Stimulated activated CD4-positive, alpha-beta T cell treated with anti-CD3 and anti-CD28 coated beads, Interleukin-12 subunit alpha, Interleukin-12 subunit beta, amount 100 ng/mL, for 48 hours (primary cell): ENCODE measurements around the gene HHAT.

Experiments used
- DNase-seq, 3 donors: peaks; one replicate each; pipeline ENCODE4 v3.0.0-alpha.2; 2020; ENCODE audit warnings: low read depth in 2 of 3, low spot score in 1 of 3

Gene HHAT

DNA sequence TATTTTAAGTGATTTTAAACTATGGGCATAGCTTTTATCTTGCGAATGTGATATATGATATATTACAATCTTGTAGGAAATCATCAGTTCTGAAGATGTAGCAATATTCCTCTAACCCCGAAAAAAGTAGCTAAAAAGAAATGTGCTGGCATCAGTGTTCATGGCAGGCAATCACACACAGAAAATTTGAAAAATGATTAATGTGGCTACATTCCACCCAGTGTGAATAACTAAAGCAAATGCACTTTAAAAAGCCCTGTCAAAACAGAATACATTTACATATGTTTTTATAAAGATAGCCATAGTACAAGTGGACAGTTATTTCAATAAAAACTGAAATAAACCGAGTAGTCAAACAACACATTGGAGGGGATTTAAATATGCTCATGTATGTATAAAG lies 260.2 kb downstream of the HHAT start:
- no peak for DNase-seq

DNA sequence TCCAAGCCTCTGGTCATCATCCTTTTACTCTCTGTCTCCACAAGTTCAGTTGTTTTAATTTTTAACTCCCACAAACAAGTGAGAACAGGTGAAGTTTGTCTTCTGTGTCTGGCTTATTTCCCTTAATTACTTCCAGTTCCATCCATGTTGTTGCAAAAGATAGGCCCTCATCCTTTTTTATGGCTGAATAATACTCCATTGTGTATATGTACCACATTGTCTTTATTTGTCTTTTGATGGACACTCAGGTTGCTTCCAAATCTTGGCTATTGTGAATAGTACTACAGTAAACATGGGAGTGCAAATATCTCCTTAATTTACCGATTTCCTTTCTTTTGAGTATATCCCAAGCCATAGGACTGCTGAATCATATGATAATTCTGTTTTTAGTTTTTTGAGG lies 262.5 kb downstream of the HHAT start:
- DNase-seq: no peak

DNA sequence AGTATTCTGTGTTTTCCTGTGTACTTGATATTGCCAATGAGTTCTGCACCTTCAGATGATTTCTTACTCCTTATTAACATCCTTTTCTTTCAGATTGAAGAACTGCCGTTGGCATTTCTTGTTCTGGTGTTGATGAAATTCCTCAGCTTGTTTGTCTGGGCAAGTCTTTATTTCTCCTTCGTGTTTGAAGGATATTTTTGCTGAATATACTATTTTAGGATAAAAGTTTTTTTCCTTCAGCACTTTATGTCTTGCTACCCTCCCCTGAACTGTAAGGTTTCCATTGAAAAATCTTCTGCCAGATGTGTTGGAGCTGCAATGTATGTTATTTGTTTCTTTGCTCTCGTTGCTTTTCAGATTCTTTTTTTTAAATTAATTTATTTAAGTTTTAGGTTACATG lies 265.9 kb downstream of the HHAT start:
- DNase-seq: no peak

DNA sequence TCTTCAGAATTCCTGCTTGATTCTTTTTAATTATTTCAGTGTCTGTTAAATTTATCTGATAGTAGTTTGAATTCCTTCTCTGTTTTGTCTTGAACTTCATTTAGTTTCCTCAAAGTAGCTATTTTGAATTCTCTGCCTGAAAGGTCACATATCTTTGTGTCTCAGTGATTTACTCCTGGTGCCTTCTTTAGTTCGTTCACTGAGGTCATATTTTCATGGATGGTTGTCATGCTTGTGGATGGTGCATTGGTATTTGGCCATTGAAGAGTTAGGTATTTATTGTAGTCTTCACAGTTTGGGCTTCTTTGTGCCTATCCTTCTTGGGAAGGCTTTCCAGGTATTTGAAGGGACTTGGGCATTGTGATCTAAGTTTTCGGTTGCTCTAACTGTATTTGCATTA lies 267.9 kb downstream of the HHAT start:
- DNase-seq: no peak

DNA sequence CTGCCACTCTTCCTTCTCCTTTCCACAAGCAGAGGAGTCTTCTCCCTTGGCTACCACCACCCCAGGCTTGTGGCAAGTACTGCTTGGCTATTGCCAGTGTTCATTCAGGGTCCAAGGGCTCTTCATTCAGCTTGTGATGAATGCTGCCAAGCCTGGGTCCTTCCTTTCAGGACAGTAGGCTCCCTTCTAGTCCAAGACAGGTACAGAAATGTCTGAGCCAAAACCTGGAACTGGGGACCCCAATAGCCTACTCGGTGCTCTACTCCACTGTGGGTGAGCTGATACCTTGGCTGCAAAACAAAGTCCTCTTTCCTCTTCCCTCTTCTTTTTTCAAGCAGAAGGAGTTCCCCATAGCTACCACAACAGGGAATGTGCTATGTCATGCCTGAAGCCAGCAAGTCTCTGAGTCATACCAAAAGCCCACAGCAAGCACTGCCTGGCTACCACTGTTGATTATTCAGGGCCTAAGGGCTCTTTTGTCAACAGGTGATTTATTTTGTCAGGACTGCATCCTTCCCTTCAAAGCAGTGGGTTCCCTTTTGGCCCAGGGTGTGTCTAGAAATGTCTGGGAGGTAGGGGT lies 268.9 kb downstream of the HHAT start:
- no peak for DNase-seq

DNA sequence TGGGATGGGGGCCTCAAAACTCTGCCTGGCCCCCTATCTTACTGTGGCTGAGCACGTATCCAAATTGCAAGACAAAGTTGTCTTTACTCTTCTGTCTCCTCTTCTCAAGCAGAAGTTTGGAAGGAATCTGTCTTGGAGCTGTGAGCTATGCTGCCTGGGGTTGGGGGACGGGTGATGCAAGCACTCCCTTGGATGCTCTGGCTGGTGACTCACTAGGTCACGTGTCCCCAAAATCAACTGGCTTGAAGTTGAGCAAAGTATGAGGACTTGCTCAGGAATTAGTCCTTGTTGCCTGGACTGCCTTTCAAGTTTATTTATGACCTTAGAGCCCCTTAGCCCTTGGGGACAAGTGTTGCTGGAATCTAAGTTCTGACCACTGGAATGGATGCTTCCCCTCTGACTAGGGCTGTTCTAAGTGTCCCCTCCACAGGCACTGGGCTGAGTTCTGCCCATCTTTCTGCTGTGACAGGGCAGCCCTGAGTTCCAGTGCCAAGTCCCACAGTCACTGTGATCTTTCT lies 269.5 kb downstream of the HHAT start:
- DNase-seq: no peak

DNA sequence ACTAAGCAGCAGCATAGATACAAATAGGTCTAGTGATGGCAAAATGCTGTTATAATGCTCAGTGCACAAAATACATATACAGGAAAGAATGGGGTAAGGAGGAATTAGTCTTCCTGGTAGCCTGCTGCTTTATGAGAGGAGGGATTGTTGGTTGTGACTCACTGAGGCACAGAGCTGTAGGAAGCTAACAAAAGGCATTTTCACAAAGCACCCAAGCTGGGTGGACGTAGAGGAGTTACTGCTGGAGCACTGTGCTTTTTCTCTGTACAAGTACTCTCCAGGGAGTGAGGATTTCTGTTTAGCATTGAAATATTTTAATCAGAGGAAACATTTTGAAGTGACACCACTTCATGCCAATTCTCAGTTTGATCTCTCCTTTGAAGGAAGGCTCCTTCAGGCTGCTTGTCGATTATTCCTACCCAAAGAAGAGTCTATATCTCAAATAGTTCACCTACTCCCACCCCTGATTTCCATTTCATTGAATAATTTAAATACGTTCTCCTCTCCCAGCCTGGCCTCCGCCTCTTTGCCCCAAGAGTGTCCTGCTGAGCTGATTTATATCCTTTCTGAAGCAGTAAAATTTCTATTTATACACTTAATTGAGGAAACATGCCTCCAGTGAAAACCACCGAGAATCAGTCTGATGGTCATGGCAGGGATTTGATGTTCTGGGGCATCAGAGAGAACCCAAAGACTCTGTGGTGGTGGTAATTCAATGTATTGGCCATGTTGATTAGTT lies 271.9 kb downstream of the HHAT start:
- DNase-seq: no peak

DNA sequence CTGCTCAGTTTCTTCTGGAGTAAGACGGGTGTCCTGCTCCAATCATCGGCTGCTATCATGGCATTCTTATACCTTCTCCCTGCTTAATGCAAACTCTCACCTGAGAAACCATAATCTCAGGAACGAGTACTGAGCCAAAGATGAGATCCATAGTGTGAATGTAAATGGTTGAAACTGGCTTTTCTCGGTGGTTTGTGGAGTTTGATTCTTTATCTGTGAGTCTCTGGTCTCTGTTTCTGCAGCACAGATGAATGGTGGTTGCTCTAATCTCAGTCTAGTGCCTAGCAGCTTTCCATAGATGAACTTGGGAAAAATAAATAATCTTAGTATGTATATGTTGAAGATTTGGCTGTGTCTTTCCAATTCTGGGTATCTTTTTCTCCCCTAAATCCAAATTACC lies 274.4 kb downstream of the HHAT start:
- DNase-seq: no peak

DNA sequence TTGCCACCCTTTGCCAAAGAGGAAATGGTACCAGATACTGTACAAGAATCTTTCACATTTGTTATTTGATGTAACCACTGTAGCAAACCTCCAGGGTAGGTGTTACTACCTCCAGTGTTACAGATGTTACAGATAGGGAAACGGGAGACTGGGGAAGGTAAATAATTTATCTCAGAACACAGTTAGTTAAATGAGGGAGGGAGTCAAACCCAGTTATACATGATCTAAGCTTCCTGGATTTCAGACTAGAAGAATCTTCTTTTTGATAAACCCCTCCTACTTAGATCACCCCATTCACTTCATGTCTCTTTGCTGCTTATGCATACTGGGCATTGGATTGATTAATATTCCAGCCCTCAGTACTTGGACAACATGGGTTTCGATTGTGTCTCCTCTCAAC lies 276.4 kb downstream of the HHAT start:
- DNase-seq: no peak

DNA sequence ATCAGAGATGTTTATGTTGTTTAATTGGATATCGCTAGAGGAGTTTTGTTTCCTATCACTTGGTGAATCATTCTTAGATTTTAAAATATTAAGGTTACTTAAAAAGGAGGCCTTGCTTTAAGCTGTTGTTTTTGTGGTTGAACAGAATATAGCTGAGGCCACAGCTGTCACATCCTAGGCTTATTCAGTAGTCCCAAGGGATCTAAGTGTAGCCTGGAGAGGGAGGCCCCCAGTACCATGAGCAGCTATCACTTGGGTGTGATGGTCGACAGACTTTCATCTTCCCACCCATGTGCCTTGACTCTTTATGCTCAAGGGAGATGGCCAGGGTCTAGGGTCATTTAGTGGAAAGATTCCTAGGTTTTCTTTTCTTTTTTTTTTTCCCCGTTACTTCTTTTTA lies 278.7 kb downstream of the HHAT start:
- no peak for DNase-seq

DNA sequence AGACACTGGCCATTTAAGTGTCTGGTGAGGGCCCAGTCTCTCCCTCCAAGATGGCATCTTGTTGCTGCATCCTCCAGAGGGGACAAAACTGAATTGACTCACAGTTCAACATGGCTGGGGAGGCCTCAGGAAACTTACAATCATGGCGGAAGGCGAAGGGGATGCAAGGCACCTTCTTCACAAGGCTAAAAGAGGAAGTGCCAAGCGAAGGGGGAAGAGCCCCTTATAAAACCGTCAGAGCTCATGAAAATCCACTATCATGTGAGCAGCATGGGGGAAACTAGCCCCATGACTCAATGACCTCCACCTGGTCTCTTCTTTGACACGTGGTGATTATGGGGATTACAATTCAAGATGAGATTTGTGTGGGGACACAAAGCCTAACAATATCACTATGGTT lies 280.1 kb downstream of the HHAT start:
- DNase-seq: no peak

DNA sequence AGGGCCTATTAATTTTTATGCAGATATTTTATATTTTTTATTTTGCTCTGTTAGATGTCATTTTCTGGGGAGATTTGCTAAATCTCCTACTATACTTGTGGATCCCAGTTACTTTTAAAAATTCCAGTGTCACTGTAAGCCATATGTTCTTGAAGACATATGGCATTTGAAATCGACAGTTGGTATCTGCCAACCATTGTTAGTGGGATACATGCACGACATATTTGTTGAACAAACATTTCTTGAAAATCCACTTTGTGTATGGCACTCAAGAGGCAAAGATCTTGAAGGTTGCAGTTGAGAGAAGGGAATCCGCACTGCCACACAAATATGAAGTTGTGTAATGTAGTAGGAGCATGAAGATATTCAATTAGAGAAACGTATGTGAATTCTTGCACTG lies 287.7 kb downstream of the HHAT start:
- DNase-seq: no peak

DNA sequence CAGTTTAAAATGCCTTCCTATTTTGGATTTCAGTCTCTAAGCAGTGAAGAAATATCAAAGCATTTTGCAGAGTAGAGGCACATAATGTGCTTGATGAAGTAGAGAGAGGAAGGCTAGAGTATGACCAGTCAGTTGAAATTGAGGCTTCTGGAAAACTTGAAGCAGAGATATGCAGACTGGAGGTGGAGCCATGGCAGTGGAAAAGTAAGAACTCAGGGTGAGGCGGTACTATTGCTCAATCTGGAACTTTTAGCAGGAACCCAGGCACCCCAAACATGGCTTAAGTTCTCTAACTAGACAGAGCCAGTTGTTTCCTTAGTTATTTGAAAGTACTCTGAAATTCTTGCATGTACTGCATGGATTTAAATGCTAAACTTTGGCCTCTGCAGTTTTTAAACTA lies 288.6 kb downstream of the HHAT start:
- no peak for DNase-seq

DNA sequence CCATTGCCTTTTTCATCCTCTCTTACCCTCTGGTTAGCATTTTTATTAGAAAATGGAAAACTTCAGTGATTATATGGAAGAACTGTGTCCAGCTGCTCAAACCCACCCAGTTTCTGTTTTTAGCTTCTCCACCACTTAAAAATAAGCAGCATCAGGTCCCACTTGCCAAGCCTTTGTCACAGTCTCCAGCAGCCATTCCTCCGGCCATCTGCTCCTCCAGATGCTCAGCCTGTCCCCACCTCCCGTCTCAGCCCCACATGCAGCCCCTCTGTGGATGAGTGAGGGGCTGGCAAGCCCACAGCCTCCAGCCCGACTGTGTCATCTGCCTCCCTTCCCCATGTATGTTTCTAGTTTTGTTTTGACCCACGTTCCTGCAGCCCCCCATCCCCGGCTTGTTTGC lies 289.7 kb downstream of the HHAT start:
- no peak for DNase-seq

DNA sequence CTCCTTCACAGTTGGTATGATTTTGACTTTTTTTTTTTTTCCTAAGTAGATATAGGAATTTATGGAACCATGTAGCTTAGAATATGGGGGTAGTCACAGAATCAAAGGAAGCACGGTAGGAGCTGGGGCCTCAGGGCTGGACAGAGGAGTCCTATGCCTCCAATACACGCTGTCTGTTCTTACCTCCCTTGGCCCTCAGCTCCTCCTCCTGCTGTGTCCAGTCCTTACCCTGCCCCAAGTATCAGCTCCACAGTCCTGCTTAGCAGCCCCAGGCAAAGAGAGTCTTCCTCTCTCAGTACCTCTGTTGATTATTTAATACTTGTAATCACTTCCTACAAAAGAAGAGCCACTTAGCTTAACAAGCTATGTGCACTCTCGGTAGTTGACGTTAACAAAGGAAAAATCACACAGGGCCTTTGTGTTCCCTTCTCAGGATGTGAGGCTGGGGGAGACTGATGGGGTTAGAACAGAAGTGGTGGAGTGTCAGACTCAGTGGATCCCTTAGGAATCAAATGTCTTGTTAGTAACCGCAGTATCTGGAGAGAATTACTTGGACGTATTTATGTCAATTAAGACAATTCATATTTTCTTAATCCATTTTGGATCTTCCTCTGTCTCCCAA lies 292.3 kb downstream of the HHAT start:
- DNase-seq: no peak

DNA sequence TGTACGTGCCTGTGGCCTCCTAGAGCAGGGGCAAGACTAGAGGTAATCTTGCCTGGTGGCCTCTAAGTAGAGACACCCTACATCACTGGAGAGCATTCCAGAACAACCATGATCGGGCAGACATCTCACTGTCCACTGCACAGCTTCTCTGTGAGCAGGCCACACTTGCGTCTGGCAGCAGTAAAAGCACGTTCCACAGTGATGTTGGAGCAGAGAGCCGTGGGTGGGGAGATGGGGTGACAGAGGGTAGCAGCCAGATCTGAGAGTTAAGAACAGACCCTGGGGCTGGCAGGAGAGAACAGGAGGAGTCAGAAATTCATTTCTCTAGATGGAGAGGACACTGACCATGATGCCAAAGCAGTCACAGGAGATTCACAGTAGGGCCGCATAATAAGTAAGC lies 293.0 kb downstream of the HHAT start:
- no peak for DNase-seq

DNA sequence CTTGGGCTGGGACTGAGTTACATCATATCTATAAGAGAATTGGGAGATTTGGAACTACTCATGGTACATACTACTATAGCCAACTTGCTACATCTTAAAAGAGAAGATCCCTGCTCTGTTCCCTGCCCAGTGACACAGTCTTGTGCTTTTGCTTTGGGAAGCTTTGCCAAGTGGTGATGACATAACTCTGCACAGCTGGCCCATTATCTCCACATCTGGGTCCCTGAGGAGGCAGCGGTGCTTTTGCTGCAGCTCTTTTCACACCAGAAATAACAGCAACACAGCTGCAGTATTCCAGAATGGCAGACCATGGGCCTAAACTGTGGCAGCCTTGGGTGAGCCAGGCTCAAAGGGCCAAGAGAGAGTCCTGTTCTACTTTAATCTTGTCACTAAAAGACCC lies 296.0 kb downstream of the HHAT start:
- DNase-seq: no peak

DNA sequence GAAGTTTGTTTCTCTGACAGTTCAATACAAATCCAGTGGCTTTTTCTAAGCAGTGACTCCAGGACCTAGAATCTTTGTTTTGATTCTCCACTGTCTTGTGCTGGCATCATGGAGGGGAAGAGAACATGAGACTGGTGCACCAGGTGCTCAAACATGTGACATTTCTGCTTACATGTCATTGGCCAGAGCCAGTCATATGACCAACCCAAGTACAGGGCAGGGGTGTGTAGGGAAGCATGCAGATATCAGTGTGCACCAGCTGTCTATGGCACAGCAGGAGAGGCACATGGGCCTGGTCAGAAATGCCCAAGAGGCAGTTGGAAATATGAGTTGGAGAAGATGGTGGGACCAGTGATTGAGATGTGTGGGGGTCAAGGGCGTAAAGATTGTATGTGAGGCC lies 297.0 kb downstream of the HHAT start:
- DNase-seq: no peak

DNA sequence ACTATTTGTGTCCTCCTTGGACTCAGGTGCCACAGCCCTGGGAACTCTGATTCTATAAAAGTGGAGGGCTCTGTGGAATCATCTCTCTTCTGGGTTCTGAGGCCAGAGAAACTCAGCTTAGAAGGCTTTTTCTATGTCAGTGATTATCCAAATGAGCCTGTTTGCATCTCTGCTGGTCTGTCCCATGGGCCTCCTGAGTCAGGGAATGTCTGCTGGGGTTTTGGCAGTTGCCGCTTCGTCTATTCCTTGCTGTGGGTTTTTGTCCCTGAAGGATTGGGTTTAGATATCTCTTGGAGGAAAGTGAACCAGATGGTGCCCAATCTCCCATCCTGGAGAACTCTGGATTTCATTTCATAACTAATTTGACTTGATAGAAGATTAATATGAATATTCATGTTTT lies 297.6 kb downstream of the HHAT start:
- no peak for DNase-seq

DNA sequence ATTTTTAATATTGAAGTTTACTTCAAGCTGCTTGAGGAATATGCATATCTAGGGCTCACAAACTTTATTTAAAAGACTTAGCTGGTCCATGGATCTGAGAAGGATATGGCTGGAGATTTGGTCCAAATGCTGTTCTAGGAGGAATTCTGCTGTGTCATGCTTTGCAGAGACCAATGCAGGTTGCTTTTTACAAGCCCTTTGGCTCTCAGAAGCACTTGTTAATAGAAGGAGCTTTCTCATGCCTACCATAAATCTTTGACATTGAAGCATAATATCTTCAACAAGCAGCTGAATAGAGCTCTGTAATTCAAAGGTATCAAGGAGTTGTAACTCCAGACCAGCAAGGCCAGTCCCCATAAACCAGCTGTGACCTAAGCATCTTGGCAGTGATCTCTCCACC lies 299.1 kb downstream of the HHAT start:
- DNase-seq: no peak

DNA sequence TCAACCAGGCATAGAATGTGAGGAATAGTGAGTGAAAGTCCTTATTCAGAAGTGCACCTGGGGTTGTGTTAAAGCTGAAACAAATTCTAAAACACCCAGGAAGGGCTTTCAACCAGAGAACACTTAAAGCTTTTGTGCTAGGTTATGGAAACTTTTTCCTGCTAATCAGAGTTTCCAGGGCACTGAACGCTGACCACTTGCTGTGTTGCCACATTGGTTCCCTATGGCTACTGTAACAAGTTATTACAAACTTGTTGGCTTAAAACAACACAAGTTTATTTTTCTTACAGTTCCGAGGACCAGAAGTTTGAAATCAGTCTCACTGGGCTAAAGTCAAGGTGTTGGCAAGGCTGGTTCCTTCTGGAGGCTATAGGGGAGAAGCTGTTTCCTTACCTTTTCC lies 300.6 kb downstream of the HHAT start:
- no peak for DNase-seq

DNA sequence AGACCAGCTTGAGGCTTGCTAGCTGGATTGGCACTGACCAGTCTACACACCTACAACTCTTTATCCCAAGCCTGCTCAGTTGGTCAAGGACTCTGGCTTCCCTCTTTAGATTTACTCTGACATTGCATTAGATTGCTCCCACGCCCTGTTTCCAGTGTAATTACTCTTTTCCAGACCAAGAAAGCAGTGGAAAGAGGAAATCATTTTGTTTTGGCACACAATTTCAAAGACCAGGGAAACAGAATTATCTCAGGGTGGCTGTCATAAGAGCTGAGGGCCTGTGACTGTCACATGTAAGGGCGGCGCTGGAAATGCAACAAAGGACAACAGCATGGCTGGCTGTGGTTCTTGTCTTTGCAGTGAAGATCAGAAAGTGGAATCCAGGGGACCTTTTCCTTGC lies 302.7 kb downstream of the HHAT start:
- DNase-seq: no peak

DNA sequence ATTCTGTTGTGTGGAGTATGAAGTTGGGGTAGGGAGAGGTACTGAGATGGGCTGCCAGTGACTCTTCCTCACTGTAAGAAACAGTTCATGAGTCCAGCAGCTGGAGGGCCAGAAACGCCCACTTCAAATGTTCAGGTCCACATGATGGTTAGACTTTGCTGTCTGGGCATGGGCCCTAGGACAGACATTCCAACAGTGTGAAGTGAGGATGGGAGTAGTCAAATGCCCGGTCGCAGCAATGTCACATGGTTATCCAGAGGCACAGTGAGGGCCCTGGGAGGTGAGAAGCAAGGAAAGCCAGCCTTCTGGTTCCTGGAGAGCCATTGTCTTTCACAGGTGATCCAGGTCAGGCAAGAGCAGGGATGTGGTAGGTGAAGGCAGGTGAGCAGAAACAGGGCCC lies 304.4 kb downstream of the HHAT start:
- no peak for DNase-seq
